ENCODE measurements around the gene MACO1. TPM values are rescaled to one million over a fixed set of nuclear protein-coding genes. Genes with fewer than 3 reads are reported as not detected.

The MACO1 gene
- total and polyA plus RNA-seq, 9 of the 15 experiments (the other 6 are each of a cell fraction or from before 2014, with no cell fraction given), result 4.6 to 28.4 (median 21.7) TPM

GRCh38 chr1:25520446-25521061 is 89.9 kb downstream of the MACO1 start:
- Histone ChIP-seq H3K27ac (ENCODE audit: extremely low read depth, low read depth, low read length) (no peak overlapping the region), H3K9me3 (replicated peaks; ENCODE audit: control insufficient read depth, insufficient read depth, low read depth, low read length) (peaks cover 3% of the 10 kb centered on the region; the same call in 1 of the 2 replicates), H3K36me3 (ENCODE audit: control insufficient read depth, insufficient read depth, low read length) (no peaks in the 10 kb centered on the region), H3K4me3 (no peak overlapping the region), H3K4me2 (ENCODE audit: insufficient read depth, low read length) (no peak overlapping the region), H4K20me1 (replicated peaks; ENCODE audit: control insufficient read depth, insufficient read depth, low read length) (no peaks in the 10 kb centered on the region), H3K9me1 (ENCODE audit: control insufficient read depth, insufficient read depth, low read length) (no peaks in the 10 kb centered on the region), H2AFZ (ENCODE audit: low read depth, low read length) (peak overlapping the region; percentile 75), H3K4me1 (replicated peaks in 1 of 2; ENCODE audit: control insufficient read depth in 2 of 2, insufficient read depth in 2 of 2, low read length in 2 of 2) (peaks cover 7 to 10% of the 10 kb centered on the region in 2 experiments; a peak in 4 of 5 replicates), H3K27me3 (ENCODE audit: control insufficient read depth in 2 of 2, insufficient read depth in 2 of 2, low read length in 2 of 2) (peaks cover 2 to 13% of the 10 kb centered on the region in 2 experiments; a peak in 3 of 5 replicates), H3K9ac (ENCODE audit: insufficient read depth in 1 of 2, low read depth in 2 of 2, low read length in 2 of 2) (no peak overlapping the region), H3K79me2 (ENCODE audit: control insufficient read depth, insufficient read depth, low read length) (no peaks in the 10 kb centered on the region)
- in situ Hi-C loops (cut with MboI) (loop anchor here (5.0 kb wide), 1 partner anchor 118 kb away; no protein-coding TSS in a partner anchor), intact Hi-C loops (cut with micrococcal nuclease) (loop anchor here (5.0 kb wide), 1 partner anchor 118 kb away; no protein-coding TSS in a partner anchor)
- ATAC-seq, result peak; percentile 47; the same call in 2 of the 3 replicates
- ChIA-PET POLR2A (interaction anchor here (0.6 to 0.8 kb wide), 2 partner anchors 151 to 581 kb away, joined by 3 to 8 read pairs; no protein-coding TSS in a partner anchor), CTCF (ENCODE audit: low intra/inter-chr PET ratio) (interaction anchor here (0.6 to 2.2 kb wide), 3 partner anchors 79 to 118 kb away, joined by 3 to 11 read pairs (median 5); no protein-coding TSS in a partner anchor)
- peak; percentile 67 to 81 (median 68) for DNase-seq (ENCODE audit: extremely low read depth in 1 of 4, low spot score in 3 of 4)
- no TSS peak for BruUV-seq (replicated peaks)
- 0% methylated on average over 4 of the region's 4 CpGs for WGBS (ENCODE audit: insufficient coverage, low coverage, missing lambda C conversion rate)
- FAIRE-seq, result peak; percentile 92
- no peak for TF ChIP-seq CCNT2 (IDR thresholded peaks at IDR 0.05; ENCODE audit: borderline replicate concordance, extremely low read depth, insufficient read length, low read depth, low read length)
- no peak for TF ChIP-seq HMG20B (CRISPR knock-in tag; IDR thresholded peaks at IDR 0.05)
- no peak for TF ChIP-seq CHD1 (IDR thresholded peaks at IDR 0.05; ENCODE audit: low read length)
- TF ChIP-seq, protein P1, sequence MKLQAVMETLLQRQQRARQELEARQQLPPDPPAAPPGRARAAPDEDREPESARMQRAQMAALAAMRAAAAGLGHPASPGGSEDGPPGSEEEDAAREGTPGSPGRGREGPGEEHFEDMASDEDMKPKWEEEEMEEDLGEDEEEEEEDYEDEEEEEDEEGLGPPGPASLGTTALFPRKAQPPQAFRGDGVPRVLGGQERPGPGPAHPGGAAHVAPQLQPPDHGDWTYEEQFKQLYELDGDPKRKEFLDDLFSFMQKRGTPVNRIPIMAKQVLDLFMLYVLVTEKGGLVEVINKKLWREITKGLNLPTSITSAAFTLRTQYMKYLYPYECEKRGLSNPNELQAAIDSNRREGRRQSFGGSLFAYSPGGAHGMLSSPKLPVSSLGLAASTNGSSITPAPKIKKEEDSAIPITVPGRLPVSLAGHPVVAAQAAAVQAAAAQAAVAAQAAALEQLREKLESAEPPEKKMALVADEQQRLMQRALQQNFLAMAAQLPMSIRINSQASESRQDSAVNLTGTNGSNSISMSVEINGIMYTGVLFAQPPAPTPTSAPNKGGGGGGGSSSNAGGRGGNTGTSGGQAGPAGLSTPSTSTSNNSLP (IDR thresholded peaks at IDR 0.05; ENCODE audit: borderline replicate concordance, low read depth, low read length), result peak; percentile 80
- 0 out of 2 replicates have a peak, but pooled peaks have one; percentile 18 for TF ChIP-seq JUND (IDR thresholded peaks at IDR 0.05; ENCODE audit: borderline replicate concordance, low read depth, low read length)
- TF ChIP-seq JUND (tag; IDR thresholded peaks at IDR 0.05; ENCODE audit: borderline replicate concordance, low read depth, low read length), result no peak
- no peak for TF ChIP-seq ZNF239 (CRISPR knock-in tag; IDR thresholded peaks at IDR 0.05)
- TF ChIP-seq ZNF76 (CRISPR knock-in tag; IDR thresholded peaks at IDR 0.05; ENCODE audit: borderline replicate concordance), result no peak
- peak; percentile 79 for TF ChIP-seq DEAF1 (CRISPR knock-in tag; IDR thresholded peaks at IDR 0.05)
- TF ChIP-seq PYGO2 (tag; IDR thresholded peaks at IDR 0.05), result no peak
- TF ChIP-seq POLR2A (conservative IDR thresholded peaks at IDR 0.05), result no peak
- TF ChIP-seq ZBTB26 (CRISPR knock-in tag; IDR thresholded peaks at IDR 0.05), result 0 out of 2 replicates have a peak, but pooled peaks have one; percentile 51
- no peak; the same call in 1 of the 2 replicates for TF ChIP-seq ARID2 (IDR thresholded peaks at IDR 0.05)
- TF ChIP-seq NELFE (IDR thresholded peaks at IDR 0.05; ENCODE audit: insufficient read depth, insufficient read length), result no peak
- peak; percentile 76 to 87 (median 85) for TF ChIP-seq CTCF (IDR thresholded peaks at IDR 0.05 in 2 of 3, conservative IDR thresholded peaks at IDR 0.05 in 1 of 3; ENCODE audit: insufficient read depth in 2 of 3, low read depth in 1 of 3, low read length in 3 of 3)

Measured in K562 (cell line).